ENCODE data around the gene ACTR2.
"Not testable (repeated sequence)": the region's sequence is repeated elsewhere in the genome, so short reads cannot be mapped to it uniquely, and the experiment has no call there.

The ACTR2 gene

GRCh38 chr2:65221275-65221674 lies 6.4 kb upstream of the ACTR2 start:
- DNase-seq; in situ Hi-C loops (cut with MboI; ENCODE audit: low pct_unique_long_range_greater_than_20kb, low sequenced_read_pairs): not testable (repeated sequence)

GRCh38 chr2:65227020-65227455 lies 593 bp upstream of the ACTR2 start:
- in situ Hi-C loops (cut with MboI; ENCODE audit: low pct_unique_long_range_greater_than_20kb, low sequenced_read_pairs), result no loop called here
- no peak for DNase-seq

- in situ Hi-C loops (cut with MboI; ENCODE audit: low pct_unique_long_range_greater_than_20kb, low sequenced_read_pairs), result no loop called here
- peak; percentile 93 for DNase-seq
Observed at GRCh38 chr2:65228263-65228750, 676 bp downstream of the ACTR2 start.

GRCh38 chr2:65231121-65231520 lies 3.5 kb downstream of the ACTR2 start:
- no peak for DNase-seq
- in situ Hi-C loops (cut with MboI; ENCODE audit: low pct_unique_long_range_greater_than_20kb, low sequenced_read_pairs), result no loop called here

GRCh38 chr2:65231892-65232477 lies 4.4 kb downstream of the ACTR2 start:
- peak; percentile 15 for DNase-seq
- in situ Hi-C loops (cut with MboI; ENCODE audit: low pct_unique_long_range_greater_than_20kb, low sequenced_read_pairs), result no loop called here

GRCh38 chr2:65232636-65233035 lies 5.0 kb downstream of the ACTR2 start:
- in situ Hi-C loops (cut with MboI; ENCODE audit: low pct_unique_long_range_greater_than_20kb, low sequenced_read_pairs), result no loop called here
- DNase-seq, result peak; percentile 55

- no peak for DNase-seq
- in situ Hi-C loops (cut with MboI; ENCODE audit: low pct_unique_long_range_greater_than_20kb, low sequenced_read_pairs), result no loop called here
Observed at GRCh38 chr2:65240657-65241056, 13.0 kb downstream of the ACTR2 start.

- DNase-seq; in situ Hi-C loops (cut with MboI; ENCODE audit: low pct_unique_long_range_greater_than_20kb, low sequenced_read_pairs): not testable (repeated sequence)
Observed at GRCh38 chr2:65244452-65244851, 16.8 kb downstream of the ACTR2 start.

GRCh38 chr2:65252640-65253039 lies 25.0 kb downstream of the ACTR2 start:
- DNase-seq, result no peak

GRCh38 chr2:65255356-65255755 lies 27.7 kb downstream of the ACTR2 start:
- DNase-seq, result no peak
- in situ Hi-C loops (cut with MboI; ENCODE audit: low pct_unique_long_range_greater_than_20kb, low sequenced_read_pairs), result no loop called here

More at GRCh38 chr2:65252640-65253039, 25.0 kb downstream of the ACTR2 start:
- in situ Hi-C loops (cut with MboI; ENCODE audit: low pct_unique_long_range_greater_than_20kb, low sequenced_read_pairs), result no loop called here

GRCh38 chr2:65256054-65256453 lies 28.4 kb downstream of the ACTR2 start:
- no peak for DNase-seq
- in situ Hi-C loops (cut with MboI; ENCODE audit: low pct_unique_long_range_greater_than_20kb, low sequenced_read_pairs), result no loop called here

- in situ Hi-C loops (cut with MboI; ENCODE audit: low pct_unique_long_range_greater_than_20kb, low sequenced_read_pairs); DNase-seq: not testable (repeated sequence)
Observed at GRCh38 chr2:65257866-65258265, 30.2 kb downstream of the ACTR2 start.

GRCh38 chr2:65261676-65262075 lies 34.0 kb downstream of the ACTR2 start:
- DNase-seq, result no peak
- in situ Hi-C loops (cut with MboI; ENCODE audit: low pct_unique_long_range_greater_than_20kb, low sequenced_read_pairs), result no loop called here

GRCh38 chr2:65263262-65263661 lies 35.6 kb downstream of the ACTR2 start:
- in situ Hi-C loops (cut with MboI; ENCODE audit: low pct_unique_long_range_greater_than_20kb, low sequenced_read_pairs), result no loop called here
- no peak for DNase-seq

GRCh38 chr2:65263986-65264385 lies 36.4 kb downstream of the ACTR2 start:
- in situ Hi-C loops (cut with MboI; ENCODE audit: low pct_unique_long_range_greater_than_20kb, low sequenced_read_pairs), result no loop called here
- DNase-seq, result no peak

GRCh38 chr2:65264821-65265670 lies 37.4 kb downstream of the ACTR2 start:
- in situ Hi-C loops (cut with MboI; ENCODE audit: low pct_unique_long_range_greater_than_20kb, low sequenced_read_pairs), result no loop called here
- DNase-seq, result peak; percentile 77

- DNase-seq, result no peak
- in situ Hi-C loops (cut with MboI; ENCODE audit: low pct_unique_long_range_greater_than_20kb, low sequenced_read_pairs), result no loop called here
Observed at GRCh38 chr2:65265671-65266045, 38.0 kb downstream of the ACTR2 start.

GRCh38 chr2:65267008-65267407 lies 39.4 kb downstream of the ACTR2 start:
- in situ Hi-C loops (cut with MboI; ENCODE audit: low pct_unique_long_range_greater_than_20kb, low sequenced_read_pairs), result no loop called here

GRCh38 chr2:65268957-65269356 lies 41.3 kb downstream of the ACTR2 start:
- DNase-seq, result no peak
- in situ Hi-C loops (cut with MboI; ENCODE audit: low pct_unique_long_range_greater_than_20kb, low sequenced_read_pairs), result no loop called here

More at GRCh38 chr2:65267008-65267407, 39.4 kb downstream of the ACTR2 start:
- DNase-seq, result no peak

GRCh38 chr2:65273344-65273743 lies 45.7 kb downstream of the ACTR2 start:
- in situ Hi-C loops (cut with MboI; ENCODE audit: low pct_unique_long_range_greater_than_20kb, low sequenced_read_pairs), result no loop called here

More at GRCh38 chr2:65273344-65273743, 45.7 kb downstream of the ACTR2 start:
- DNase-seq, result no peak

Data from KBM-7 (cell line).